ENCODE measurements around the gene UGT1A6.
"Not testable (repeated sequence)": the region's sequence is repeated elsewhere in the genome, so short reads cannot be mapped to it uniquely, and the experiment has no call there.

The UGT1A6 gene

GRCh38 chr2:233714121-233714520, 21.4 kb downstream of the UGT1A6 start:
- no peak for DNase-seq (ENCODE audit: low read depth in 3 of 3, low spot score in 1 of 3)

GRCh38 chr2:233718552-233718951, 25.9 kb downstream of the UGT1A6 start, which contains the start of gene UGT1A4:
Gene UGT1A4, plus strand, starts transcription at chr2:233718736. Its CDS starts 85 bp downstream, at chr2:233718821.
- no peak for DNase-seq (ENCODE audit: low read depth in 3 of 3, low spot score in 1 of 3)

- no peak for DNase-seq (ENCODE audit: low read depth in 3 of 3, low spot score in 1 of 3)
Observed at GRCh38 chr2:233728723-233729301, 36.1 kb downstream of the UGT1A6 start, which contains the start of gene UGT1A3. Gene UGT1A3, plus strand, starts transcription at chr2:233729042. Its CDS starts 85 bp downstream, at chr2:233729127.

GRCh38 chr2:233736868-233737653, 44.4 kb downstream of the UGT1A6 start:
- not testable (repeated sequence) for DNase-seq (ENCODE audit: low read depth in 3 of 3, low spot score in 1 of 3)

- no peak for DNase-seq (ENCODE audit: low read depth in 3 of 3, low spot score in 1 of 3)
Observed at GRCh38 chr2:233740870-233741269, 48.2 kb downstream of the UGT1A6 start.

- DNase-seq (ENCODE audit: low read depth in 3 of 3, low spot score in 1 of 3): no peak
Observed at GRCh38 chr2:233743464-233744259, 51.0 kb downstream of the UGT1A6 start.

- DNase-seq (ENCODE audit: low read depth in 3 of 3, low spot score in 1 of 3): no peak
Observed at GRCh38 chr2:233745073-233745755, 52.5 kb downstream of the UGT1A6 start.

GRCh38 chr2:233745838-233746237, 53.1 kb downstream of the UGT1A6 start:
- DNase-seq (ENCODE audit: low read depth in 3 of 3, low spot score in 1 of 3): not testable (repeated sequence)

GRCh38 chr2:233746475-233747282, 54.0 kb downstream of the UGT1A6 start:
- DNase-seq (ENCODE audit: low read depth in 3 of 3, low spot score in 1 of 3): no peak

GRCh38 chr2:233747283-233747544, 54.5 kb downstream of the UGT1A6 start:
- no peak for DNase-seq (ENCODE audit: low read depth in 3 of 3, low spot score in 1 of 3)

- DNase-seq (ENCODE audit: low read depth in 3 of 3, low spot score in 1 of 3): not testable (repeated sequence)
Observed at GRCh38 chr2:233750689-233751088, 58.0 kb downstream of the UGT1A6 start.

GRCh38 chr2:233751212-233752009, 58.7 kb downstream of the UGT1A6 start:
- not testable (repeated sequence) for DNase-seq (ENCODE audit: low read depth in 3 of 3, low spot score in 1 of 3)

- no peak for DNase-seq (ENCODE audit: low read depth in 3 of 3, low spot score in 1 of 3)
Observed at GRCh38 chr2:233754872-233755611, 62.4 kb downstream of the UGT1A6 start.

GRCh38 chr2:233756429-233757081, 63.9 kb downstream of the UGT1A6 start:
- DNase-seq (ENCODE audit: low read depth in 3 of 3, low spot score in 1 of 3): no peak

- no peak for DNase-seq (ENCODE audit: low read depth in 3 of 3, low spot score in 1 of 3)
Observed at GRCh38 chr2:233758141-233758540, 65.5 kb downstream of the UGT1A6 start.

GRCh38 chr2:233758849-233759248, 66.2 kb downstream of the UGT1A6 start:
- DNase-seq (ENCODE audit: low read depth in 3 of 3, low spot score in 1 of 3): no peak

GRCh38 chr2:233760043-233760442, 67.4 kb downstream of the UGT1A6 start, which contains the start of gene UGT1A1:
Gene UGT1A1, plus strand, starts transcription at chr2:233760270. Its CDS starts 18 bp downstream, at chr2:233760288.
- DNase-seq (ENCODE audit: low read depth in 3 of 3, low spot score in 1 of 3): no peak

GRCh38 chr2:233761040-233761769, 68.5 kb downstream of the UGT1A6 start:
- no peak for DNase-seq (ENCODE audit: low read depth in 3 of 3, low spot score in 1 of 3)

All from stimulated activated CD4-positive, alpha-beta T cell treated with anti-CD3 and anti-CD28 coated beads, TNF-alpha, amount 100 ng/mL, for 1 hour (primary cell).